ENCODE data around the gene PKN2. TPM values are rescaled to one million over a fixed set of nuclear protein-coding genes. Genes with fewer than 3 reads are reported as not detected.

Gene PKN2
- total RNA-seq, 1 experiment from 2014 or later, result 33.4 TPM

DNA sequence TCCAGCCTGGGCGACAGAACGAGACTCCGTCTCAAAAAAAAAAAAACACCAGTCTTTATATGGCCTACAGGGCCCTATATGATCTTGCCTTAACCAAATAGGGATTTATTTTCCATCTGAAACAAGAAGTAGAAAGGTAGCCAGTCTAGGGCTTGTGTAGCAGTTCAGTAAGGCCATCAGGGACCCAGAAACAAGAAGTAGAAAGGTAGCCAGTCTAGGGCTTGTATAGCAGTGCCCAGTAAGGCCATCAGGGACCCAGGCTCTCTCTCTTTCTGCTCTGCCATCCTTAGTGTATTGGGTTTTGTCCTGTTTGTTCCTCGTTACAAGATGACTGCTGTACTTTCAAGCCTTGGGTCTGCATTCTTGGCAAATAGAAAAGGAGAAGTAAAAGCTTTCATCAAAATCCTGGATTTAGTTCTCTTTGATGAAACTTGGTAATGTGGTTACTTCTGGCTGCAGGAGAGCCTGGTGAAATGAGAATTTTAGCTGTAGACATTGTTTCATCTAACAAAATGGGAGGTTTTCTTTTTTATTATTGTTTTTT, 46.1 kb downstream of the PKN2 start:
- Mint-ChIP-seq H3K27ac (ENCODE audit: unreplicated experiment) (no peak overlapping the region), H3K4me1 (ENCODE audit: low read depth, unreplicated experiment) (no peaks in the 10 kb centered on the region), H3K27me3 (ENCODE audit: insufficient read depth, unreplicated experiment) (no peaks in the 10 kb centered on the region), H3K4me3 (ENCODE audit: unreplicated experiment) (no peak overlapping the region), H3K36me3 (ENCODE audit: insufficient read depth, unreplicated experiment) (peaks cover 6% of the 10 kb centered on the region), H3K9me3 (ENCODE audit: unreplicated experiment) (no peaks in the 10 kb centered on the region)
- no peak for DNase-seq
- no peak overlapping the region for H3K4me3 ChIP-seq (ENCODE audit: low read depth, low read length)
- H3K36me3 ChIP-seq (ENCODE audit: control insufficient read depth, insufficient read depth, low read length), result no peaks in the 10 kb centered on the region
- POLR2A ChIA-PET, result no interaction called here
- no peaks in the 10 kb centered on the region for H3K9me3 ChIP-seq
- CTCF ChIA-PET, result no interaction called here
- H3K27me3 ChIP-seq (replicated peaks; ENCODE audit: control insufficient read depth, insufficient read depth, low read length), result no peaks in the 10 kb centered on the region
- H3K4me1 ChIP-seq, result no peaks in the 10 kb centered on the region
- intact Hi-C loops (cut with micrococcal nuclease; ENCODE audit: unreplicated experiment), result no loop called here
- TF ChIP-seq, protein P1, sequence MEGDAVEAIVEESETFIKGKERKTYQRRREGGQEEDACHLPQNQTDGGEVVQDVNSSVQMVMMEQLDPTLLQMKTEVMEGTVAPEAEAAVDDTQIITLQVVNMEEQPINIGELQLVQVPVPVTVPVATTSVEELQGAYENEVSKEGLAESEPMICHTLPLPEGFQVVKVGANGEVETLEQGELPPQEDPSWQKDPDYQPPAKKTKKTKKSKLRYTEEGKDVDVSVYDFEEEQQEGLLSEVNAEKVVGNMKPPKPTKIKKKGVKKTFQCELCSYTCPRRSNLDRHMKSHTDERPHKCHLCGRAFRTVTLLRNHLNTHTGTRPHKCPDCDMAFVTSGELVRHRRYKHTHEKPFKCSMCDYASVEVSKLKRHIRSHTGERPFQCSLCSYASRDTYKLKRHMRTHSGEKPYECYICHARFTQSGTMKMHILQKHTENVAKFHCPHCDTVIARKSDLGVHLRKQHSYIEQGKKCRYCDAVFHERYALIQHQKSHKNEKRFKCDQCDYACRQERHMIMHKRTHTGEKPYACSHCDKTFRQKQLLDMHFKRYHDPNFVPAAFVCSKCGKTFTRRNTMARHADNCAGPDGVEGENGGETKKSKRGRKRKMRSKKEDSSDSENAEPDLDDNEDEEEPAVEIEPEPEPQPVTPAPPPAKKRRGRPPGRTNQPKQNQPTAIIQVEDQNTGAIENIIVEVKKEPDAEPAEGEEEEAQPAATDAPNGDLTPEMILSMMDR (IDR thresholded peaks at IDR 0.05; ENCODE audit: insufficient read depth in 1 of 2, low read depth in 1 of 2, low read length in 1 of 2, severe bottlenecking in 1 of 2, unreplicated experiment in 1 of 2), result no peak
- no TSS peak for BruUV-seq (replicated peaks)

DNA sequence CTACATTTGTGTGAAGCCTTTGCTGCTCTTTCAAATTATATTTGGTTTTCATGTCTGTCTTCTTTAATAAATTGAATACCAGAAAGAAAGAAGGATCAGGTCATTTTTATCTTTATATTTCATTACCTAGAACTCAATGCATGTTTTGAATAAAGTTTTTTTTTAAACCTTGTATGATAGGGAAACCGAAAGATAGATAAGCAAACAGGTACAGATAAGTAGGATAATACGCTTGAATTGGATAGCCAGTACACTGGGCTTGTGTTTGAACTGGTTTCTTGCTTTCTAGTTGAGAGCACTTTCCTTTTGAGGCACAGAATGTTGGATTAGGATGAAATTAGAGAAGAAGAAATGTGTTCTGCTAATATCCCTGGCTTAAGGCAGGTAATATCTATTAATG, 46.9 kb downstream of the PKN2 start:
- Histone ChIP-seq H3K9me3 (no peaks in the 10 kb centered on the region), H3K27me3 (replicated peaks; ENCODE audit: control insufficient read depth, insufficient read depth, low read length) (no peaks in the 10 kb centered on the region), H3K4me3 (ENCODE audit: low read depth, low read length) (no peak overlapping the region), H3K4me1 (no peaks in the 10 kb centered on the region), H3K36me3 (ENCODE audit: control insufficient read depth, insufficient read depth, low read length) (no peaks in the 10 kb centered on the region)
- H3K4me3 Mint-ChIP-seq (ENCODE audit: unreplicated experiment), result no peak overlapping the region
- ChIA-PET POLR2A (no interaction called here), CTCF (no interaction called here)
- H3K4me1 Mint-ChIP-seq (ENCODE audit: low read depth, unreplicated experiment), result no peaks in the 10 kb centered on the region
- intact Hi-C loops (cut with micrococcal nuclease; ENCODE audit: unreplicated experiment), result no loop called here
- no TSS peak for BruUV-seq (replicated peaks)
- peaks cover 11% of the 10 kb centered on the region for H3K36me3 Mint-ChIP-seq (ENCODE audit: insufficient read depth, unreplicated experiment)
- no peaks in the 10 kb centered on the region for H3K27me3 Mint-ChIP-seq (ENCODE audit: insufficient read depth, unreplicated experiment)
- peaks cover 6% of the 10 kb centered on the region for H3K9me3 Mint-ChIP-seq (ENCODE audit: unreplicated experiment)
- TF ChIP-seq, protein P1 (IDR thresholded peaks at IDR 0.05; ENCODE audit: insufficient read depth in 1 of 2, low read depth in 1 of 2, low read length in 1 of 2, severe bottlenecking in 1 of 2, unreplicated experiment in 1 of 2), result no peak
- H3K27ac Mint-ChIP-seq (ENCODE audit: unreplicated experiment), result no peak overlapping the region
- DNase-seq, result no peak

DNA sequence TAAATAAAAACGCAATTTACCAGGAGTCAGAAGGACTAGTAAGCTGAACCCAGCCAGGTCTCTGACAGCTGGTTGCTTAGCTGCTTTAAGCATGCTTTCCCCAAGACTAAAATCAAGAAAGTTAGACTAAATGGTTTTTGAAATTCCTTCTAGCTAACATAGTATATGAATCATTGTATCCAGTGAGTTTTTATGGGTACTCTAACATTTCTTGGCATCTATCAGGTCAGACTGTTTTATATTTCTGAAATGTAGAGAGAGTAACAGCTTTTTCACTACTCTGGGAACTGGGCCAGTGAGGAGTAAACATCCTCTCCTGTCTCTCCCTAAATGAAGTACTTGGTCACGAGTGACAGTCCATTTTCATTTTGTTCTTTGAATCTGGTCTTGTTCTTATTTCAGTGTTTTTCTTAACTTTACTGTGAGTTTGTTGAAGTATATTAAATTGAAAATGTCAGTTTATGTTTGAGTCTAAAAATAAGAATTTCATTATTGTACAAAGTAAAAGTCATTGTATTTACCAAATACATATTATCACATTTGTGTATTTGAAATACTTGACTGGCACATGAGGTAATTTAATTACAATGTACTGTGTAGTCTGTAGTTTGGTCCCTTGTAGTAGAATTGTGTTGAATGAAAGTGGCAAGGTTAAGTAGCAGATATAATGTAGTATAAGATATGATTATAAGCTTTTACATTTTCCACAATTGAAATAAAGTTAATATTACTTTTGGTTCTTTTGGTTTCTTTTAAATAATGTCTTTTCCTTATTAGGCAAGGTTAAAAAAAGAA, 47.6 kb downstream of the PKN2 start:
- Mint-ChIP-seq H3K4me1 (ENCODE audit: low read depth, unreplicated experiment) (no peaks in the 10 kb centered on the region), H3K9me3 (ENCODE audit: unreplicated experiment) (peaks cover 10% of the 10 kb centered on the region), H3K27ac (ENCODE audit: unreplicated experiment) (no peak overlapping the region), H3K36me3 (ENCODE audit: insufficient read depth, unreplicated experiment) (peaks cover 18% of the 10 kb centered on the region), H3K27me3 (ENCODE audit: insufficient read depth, unreplicated experiment) (no peaks in the 10 kb centered on the region), H3K4me3 (ENCODE audit: unreplicated experiment) (no peak overlapping the region)
- no peak overlapping the region for H3K4me3 ChIP-seq (ENCODE audit: low read depth, low read length)
- TF ChIP-seq, protein P1 (IDR thresholded peaks at IDR 0.05; ENCODE audit: insufficient read depth in 1 of 2, low read depth in 1 of 2, low read length in 1 of 2, severe bottlenecking in 1 of 2, unreplicated experiment in 1 of 2), result no peak
- CTCF ChIA-PET, result no interaction called here
- POLR2A ChIA-PET, result no interaction called here
- H3K36me3 ChIP-seq (ENCODE audit: control insufficient read depth, insufficient read depth, low read length), result no peaks in the 10 kb centered on the region
- no peaks in the 10 kb centered on the region for H3K4me1 ChIP-seq
- H3K9me3 ChIP-seq, result no peaks in the 10 kb centered on the region
- BruUV-seq (replicated peaks), result no TSS peak
- intact Hi-C loops (cut with micrococcal nuclease; ENCODE audit: unreplicated experiment), result no loop called here
- H3K27me3 ChIP-seq (replicated peaks; ENCODE audit: control insufficient read depth, insufficient read depth, low read length), result no peaks in the 10 kb centered on the region
- no peak for DNase-seq
